ENCODE measurements around the gene ITGA11. TPM values are rescaled to one million over a fixed set of nuclear protein-coding genes. Genes with fewer than 3 reads are reported as not detected.

The ITGA11 gene
- total RNA-seq, 2 donors from 2014 or later = 0.27 to 1.8 TPM

GRCh38 chr15:68419301-68420175 is 12.4 kb downstream of the ITGA11 start:
- no peak overlapping the region for H3K27ac Mint-ChIP-seq
- ATAC-seq (no peak), DNase-seq (ENCODE audit: low spot score in 2 of 2) (no peak)
- no peaks in the 10 kb centered on the region for H3K9me3 Mint-ChIP-seq
- H3K36me3 Mint-ChIP-seq = no peaks in the 10 kb centered on the region

- ATAC-seq = no peak
- Mint-ChIP-seq H3K9me3 (no peaks in the 10 kb centered on the region), H3K36me3 (no peaks in the 10 kb centered on the region), H3K27ac (no peak overlapping the region)
- no peak for DNase-seq (ENCODE audit: low spot score in 2 of 2)
Measured at GRCh38 chr15:68418611-68419161, 13.3 kb downstream of the ITGA11 start.

GRCh38 chr15:68417897-68418296 is 14.1 kb downstream of the ITGA11 start:
- DNase-seq (ENCODE audit: low spot score in 2 of 2) (no peak), ATAC-seq (no peak)
- Mint-ChIP-seq H3K27ac (no peak overlapping the region), H3K9me3 (no peaks in the 10 kb centered on the region), H3K36me3 (no peaks in the 10 kb centered on the region)

- H3K36me3 Mint-ChIP-seq = no peaks in the 10 kb centered on the region
- H3K27ac Mint-ChIP-seq = no peak overlapping the region
- H3K9me3 Mint-ChIP-seq = no peaks in the 10 kb centered on the region
- DNase-seq (ENCODE audit: low spot score in 2 of 2) (no peak), ATAC-seq (no peak)
Measured at GRCh38 chr15:68417051-68417450, 14.9 kb downstream of the ITGA11 start.

- Mint-ChIP-seq H3K27ac (peak overlapping the region in 1 of 2 donors; percentile 15), H3K36me3 (no peaks in the 10 kb centered on the region), H3K9me3 (no peaks in the 10 kb centered on the region)
- ATAC-seq (no peak), DNase-seq (ENCODE audit: low spot score in 2 of 2) (no peak)
Measured at GRCh38 chr15:68416158-68416535, 15.8 kb downstream of the ITGA11 start.

GRCh38 chr15:68415501-68416157 is 16.3 kb downstream of the ITGA11 start:
- DNase-seq (ENCODE audit: low spot score in 2 of 2) = no peak
- Mint-ChIP-seq H3K36me3 (no peaks in the 10 kb centered on the region), H3K27ac (peak overlapping the region in 1 of 2 donors; percentile 15), H3K9me3 (no peaks in the 10 kb centered on the region)
- no peak for ATAC-seq

GRCh38 chr15:68415061-68415460 is 16.9 kb downstream of the ITGA11 start:
- H3K27ac Mint-ChIP-seq = peak overlapping the region in 1 of 2 donors; percentile 72
- ATAC-seq (no peak), DNase-seq (ENCODE audit: low spot score in 2 of 2) (no peak)
- no peaks in the 10 kb centered on the region for H3K36me3 Mint-ChIP-seq
- no peaks in the 10 kb centered on the region for H3K9me3 Mint-ChIP-seq

GRCh38 chr15:68414591-68414990 is 17.4 kb downstream of the ITGA11 start:
- no peaks in the 10 kb centered on the region for H3K36me3 Mint-ChIP-seq
- no peak for ATAC-seq
- peak overlapping the region in 1 of 2 donors; percentile 72 for H3K27ac Mint-ChIP-seq
- H3K9me3 Mint-ChIP-seq = no peaks in the 10 kb centered on the region
- DNase-seq (ENCODE audit: low spot score in 2 of 2) = no peak

- no peaks in the 10 kb centered on the region for H3K9me3 Mint-ChIP-seq
- DNase-seq (ENCODE audit: low spot score in 2 of 2) (no peak), ATAC-seq (no peak)
Measured at GRCh38 chr15:68414206-68414555, 17.8 kb downstream of the ITGA11 start.

GRCh38 chr15:68413363-68414205 is 18.4 kb downstream of the ITGA11 start:
- no peak for ATAC-seq

More at GRCh38 chr15:68414206-68414555, 17.8 kb downstream of the ITGA11 start:
- H3K27ac Mint-ChIP-seq = no peak overlapping the region
- no peaks in the 10 kb centered on the region for H3K36me3 Mint-ChIP-seq

GRCh38 chr15:68412218-68412617 is 19.7 kb downstream of the ITGA11 start:
- Mint-ChIP-seq H3K36me3 (no peaks in the 10 kb centered on the region), H3K27ac (no peak overlapping the region)
- no peak for ATAC-seq

More at GRCh38 chr15:68413363-68414205, 18.4 kb downstream of the ITGA11 start:
- Mint-ChIP-seq H3K27ac (no peak overlapping the region), H3K9me3 (no peaks in the 10 kb centered on the region), H3K36me3 (no peaks in the 10 kb centered on the region)
- DNase-seq (ENCODE audit: low spot score in 2 of 2) = no peak

GRCh38 chr15:68411735-68412134 is 20.2 kb downstream of the ITGA11 start:
- ATAC-seq (no peak), DNase-seq (ENCODE audit: low spot score in 2 of 2) (peak in 1 of 2 donors; percentile 46)
- H3K9me3 Mint-ChIP-seq = no peaks in the 10 kb centered on the region
- no peaks in the 10 kb centered on the region for H3K36me3 Mint-ChIP-seq
- no peak overlapping the region for H3K27ac Mint-ChIP-seq

More at GRCh38 chr15:68412218-68412617, 19.7 kb downstream of the ITGA11 start:
- no peaks in the 10 kb centered on the region for H3K9me3 Mint-ChIP-seq
- peak in 1 of 2 donors; percentile 4 for DNase-seq (ENCODE audit: low spot score in 2 of 2)

- no peak for ATAC-seq
- DNase-seq (ENCODE audit: low spot score in 2 of 2) = peak in 1 of 2 donors; percentile 31
- no peaks in the 10 kb centered on the region for H3K9me3 Mint-ChIP-seq
- H3K27ac Mint-ChIP-seq = no peak overlapping the region
- H3K36me3 Mint-ChIP-seq = no peaks in the 10 kb centered on the region
Measured at GRCh38 chr15:68411343-68411675, 20.7 kb downstream of the ITGA11 start.

- DNase-seq (ENCODE audit: low spot score in 2 of 2) = peak in 1 of 2 donors; percentile 40
- no peaks in the 10 kb centered on the region for H3K9me3 Mint-ChIP-seq
- no peak overlapping the region for H3K27ac Mint-ChIP-seq
- ATAC-seq = no peak
- H3K36me3 Mint-ChIP-seq = no peaks in the 10 kb centered on the region
Measured at GRCh38 chr15:68410466-68411342, 21.3 kb downstream of the ITGA11 start.

- DNase-seq (ENCODE audit: low spot score in 2 of 2) (peak in 1 of 2 donors; percentile 30), ATAC-seq (no peak)
- no peaks in the 10 kb centered on the region for H3K9me3 Mint-ChIP-seq
- peak overlapping the region in 1 of 2 donors; percentile 27 for H3K27ac Mint-ChIP-seq
- H3K36me3 Mint-ChIP-seq = no peaks in the 10 kb centered on the region
Measured at GRCh38 chr15:68409736-68410370, 22.1 kb downstream of the ITGA11 start.

Data from activated naive CD4-positive, alpha-beta T cell treated with anti-CD3 and anti-CD28 coated beads, Interleukin-2, amount 50 U/mL, for 72 hours (primary cell).